ENCODE results near the gene ETV3.

ETV3 gene

GRCh38 chr1:157087030-157087429 is 51.2 kb downstream of the ETV3 start:
- no peak for TF ChIP-seq CTCF (IDR thresholded peaks at IDR 0.05; ENCODE audit: borderline replicate concordance, control extremely low read depth, extremely low read depth, insufficient read depth, missing control alignments)
- in situ Hi-C loops (cut with MboI; ENCODE audit: low sequenced_read_pairs, unreplicated experiment): no loop called here
- no peak for DNase-seq (ENCODE audit: low spot score)

- in situ Hi-C loops (cut with MboI; ENCODE audit: low sequenced_read_pairs, unreplicated experiment): no loop called here
- DNase-seq (ENCODE audit: low spot score): no peak
Observed at GRCh38 chr1:157086299-157086698, 51.9 kb downstream of the ETV3 start.

GRCh38 chr1:157085421-157085820 is 52.8 kb downstream of the ETV3 start:
- DNase-seq (ENCODE audit: low spot score): no peak
- in situ Hi-C loops (cut with MboI; ENCODE audit: low sequenced_read_pairs, unreplicated experiment): no loop called here
- TF ChIP-seq CTCF (IDR thresholded peaks at IDR 0.05; ENCODE audit: borderline replicate concordance, control extremely low read depth, extremely low read depth, insufficient read depth, missing control alignments): no peak

More at GRCh38 chr1:157086299-157086698, 51.9 kb downstream of the ETV3 start:
- no peak for TF ChIP-seq CTCF (IDR thresholded peaks at IDR 0.05; ENCODE audit: borderline replicate concordance, control extremely low read depth, extremely low read depth, insufficient read depth, missing control alignments)

- DNase-seq (ENCODE audit: low spot score): no peak
- no peak for TF ChIP-seq CTCF (IDR thresholded peaks at IDR 0.05; ENCODE audit: borderline replicate concordance, control extremely low read depth, extremely low read depth, insufficient read depth, missing control alignments)
- in situ Hi-C loops (cut with MboI; ENCODE audit: low sequenced_read_pairs, unreplicated experiment): no loop called here
Observed at GRCh38 chr1:157084720-157085119, 53.5 kb downstream of the ETV3 start.

- no peak for TF ChIP-seq CTCF (IDR thresholded peaks at IDR 0.05; ENCODE audit: borderline replicate concordance, control extremely low read depth, extremely low read depth, insufficient read depth, missing control alignments)
- in situ Hi-C loops (cut with MboI; ENCODE audit: low sequenced_read_pairs, unreplicated experiment): no loop called here
Observed at GRCh38 chr1:157081707-157082106, 56.5 kb downstream of the ETV3 start.

GRCh38 chr1:157080714-157081113 is 57.5 kb downstream of the ETV3 start:
- in situ Hi-C loops (cut with MboI; ENCODE audit: low sequenced_read_pairs, unreplicated experiment): no loop called here
- no peak for DNase-seq (ENCODE audit: low spot score)
- TF ChIP-seq CTCF (IDR thresholded peaks at IDR 0.05; ENCODE audit: borderline replicate concordance, control extremely low read depth, extremely low read depth, insufficient read depth, missing control alignments): no peak

More at GRCh38 chr1:157081707-157082106, 56.5 kb downstream of the ETV3 start:
- DNase-seq (ENCODE audit: low spot score): no peak

- DNase-seq (ENCODE audit: low spot score): no peak
- in situ Hi-C loops (cut with MboI; ENCODE audit: low sequenced_read_pairs, unreplicated experiment): no loop called here
- TF ChIP-seq CTCF (IDR thresholded peaks at IDR 0.05; ENCODE audit: borderline replicate concordance, control extremely low read depth, extremely low read depth, insufficient read depth, missing control alignments): no peak
Observed at GRCh38 chr1:157077394-157077793, 60.8 kb downstream of the ETV3 start.
